ENCODE results near the gene CDV3. TPM values are rescaled to one million over a fixed set of nuclear protein-coding genes. Genes with fewer than 3 reads are reported as not detected.

CDV3 gene
- total and polyA plus RNA-seq, 10 of the 15 experiments (the other 5 are each of a cell fraction or from before 2014, with no cell fraction given) = 42.3 to 466 (median 136) TPM

- Histone ChIP-seq H3K4me3 (no peak overlapping the region), H3K9ac (ENCODE audit: control insufficient read depth, insufficient read depth, low read length) (no peak overlapping the region), H3K4me2 (ENCODE audit: control insufficient read depth, insufficient read depth) (no peak overlapping the region), H3K9me3 (replicated peaks; ENCODE audit: control insufficient read depth, insufficient read depth, low read length) (no peaks in the 10 kb centered on the region; the same call in 2 of the 3 replicates), H2AFZ (ENCODE audit: control insufficient read depth, low read depth, low read length) (no peak overlapping the region), H3K27me3 (replicated peaks in 1 of 2; ENCODE audit: control insufficient read depth in 2 of 2, insufficient read depth in 2 of 2, low read length in 1 of 2) (no peaks in the 10 kb centered on the region), H3K36me3 (ENCODE audit: control insufficient read depth in 2 of 2, insufficient read depth in 2 of 2, low read length in 1 of 2) (peaks cover 4 to 27% of the 10 kb centered on the region in 2 experiments), H3K79me2 (ENCODE audit: control insufficient read depth, insufficient read depth, low read length) (no peaks in the 10 kb centered on the region), H4K20me1 (ENCODE audit: control insufficient read depth, insufficient read depth) (no peaks in the 10 kb centered on the region), H3K27ac (ENCODE audit: control insufficient read depth, insufficient read depth) (no peak overlapping the region), H3K4me1 (ENCODE audit: control insufficient read depth, insufficient read depth, low read length) (no peaks in the 10 kb centered on the region)
- ChIA-PET POLR2A (interaction anchor here (0.6 to 1.0 kb wide), 3 partner anchors 8 to 35 kb away, joined by 3 to 6 read pairs (median 4); no protein-coding TSS in a partner anchor), RAD21 (ENCODE audit: unreplicated experiment) (interaction anchor here (0.9 kb wide), 1 partner anchor 30 kb away, joined by 3 read pairs; no protein-coding TSS in a partner anchor), SMC1A (ENCODE audit: uncharacterized antibody, unreplicated experiment) (interaction anchor here (0.8 to 2.2 kb wide), 6 partner anchors 9 to 139 kb away, joined by 3 to 5 read pairs (median 4); no protein-coding TSS in a partner anchor), CTCF (interaction anchor here (0.7 to 1.1 kb wide), 6 partner anchors 11 to 1406 kb away, joined by 3 to 4 read pairs (median 3); no protein-coding TSS in a partner anchor)
- FAIRE-seq (no peak), ATAC-seq (no peak), DNase-seq (ENCODE audit: low read depth, low spot score) (no peak)
- no TSS peak for BruUV-seq (replicated peaks)
- in situ Hi-C loops (cut with MboI) (no loop called here), intact Hi-C loops (cut with micrococcal nuclease; ENCODE audit: unreplicated experiment) (no loop called here)
- 97% methylated on average over 4 of the region's 4 CpGs for WGBS (ENCODE audit: insufficient coverage, insufficient replicate concordance, low lambda C conversion rate, missing lambda C conversion rate)
- no peak for TF ChIP-seq NR2C2 (IDR thresholded peaks at IDR 0.05; ENCODE audit: borderline replicate concordance, control insufficient read depth, insufficient read length, low read depth)
- TF ChIP-seq ZNF274 (IDR thresholded peaks at IDR 0.05; ENCODE audit: insufficient read depth, insufficient read length) = no peak
- TF ChIP-seq BCLAF1 (IDR thresholded peaks at IDR 0.05) = no peak
- TF ChIP-seq RB1 (IDR thresholded peaks at IDR 0.05; ENCODE audit: borderline replicate concordance) = no peak
- no peak for TF ChIP-seq CBX3 (IDR thresholded peaks at IDR 0.05; ENCODE audit: borderline replicate concordance, low read depth)
- TF ChIP-seq E4F1 (IDR thresholded peaks at IDR 0.05; ENCODE audit: borderline replicate concordance, partially characterized antibody) = no peak
- no peak for TF ChIP-seq PBX3 (IDR thresholded peaks at IDR 0.05; ENCODE audit: insufficient replicate concordance, low read depth, low read length)
- no peak for TF ChIP-seq BCL11A (IDR thresholded peaks at IDR 0.05; ENCODE audit: low read depth, low read length)
- TF ChIP-seq SKIL (IDR thresholded peaks at IDR 0.05; ENCODE audit: low read depth, poor library complexity, severe bottlenecking) = no peak
- no peak for TF ChIP-seq SREBF2 (IDR thresholded peaks at IDR 0.05; ENCODE audit: low read length)
- TF ChIP-seq RAD51 (IDR thresholded peaks at IDR 0.05) = no peak
- no peak for TF ChIP-seq ATF7 (IDR thresholded peaks at IDR 0.05; ENCODE audit: low read depth)
- no peak for TF ChIP-seq ZBTB33 (IDR thresholded peaks at IDR 0.05)
Measured at GRCh38 chr3:133606902-133607301, 33.4 kb downstream of the CDV3 start.

Data from GM12878 (cell line).